ENCODE results near the gene THADA. TPM values are rescaled to one million over a fixed set of nuclear protein-coding genes. Genes with fewer than 3 reads are reported as not detected.
A peak's percentile ranks its signal among the peaks of the same experiment; 100 is the strongest.

Gene THADA
- polyA plus RNA-seq, 1 experiment, result 21.6 TPM

DNA sequence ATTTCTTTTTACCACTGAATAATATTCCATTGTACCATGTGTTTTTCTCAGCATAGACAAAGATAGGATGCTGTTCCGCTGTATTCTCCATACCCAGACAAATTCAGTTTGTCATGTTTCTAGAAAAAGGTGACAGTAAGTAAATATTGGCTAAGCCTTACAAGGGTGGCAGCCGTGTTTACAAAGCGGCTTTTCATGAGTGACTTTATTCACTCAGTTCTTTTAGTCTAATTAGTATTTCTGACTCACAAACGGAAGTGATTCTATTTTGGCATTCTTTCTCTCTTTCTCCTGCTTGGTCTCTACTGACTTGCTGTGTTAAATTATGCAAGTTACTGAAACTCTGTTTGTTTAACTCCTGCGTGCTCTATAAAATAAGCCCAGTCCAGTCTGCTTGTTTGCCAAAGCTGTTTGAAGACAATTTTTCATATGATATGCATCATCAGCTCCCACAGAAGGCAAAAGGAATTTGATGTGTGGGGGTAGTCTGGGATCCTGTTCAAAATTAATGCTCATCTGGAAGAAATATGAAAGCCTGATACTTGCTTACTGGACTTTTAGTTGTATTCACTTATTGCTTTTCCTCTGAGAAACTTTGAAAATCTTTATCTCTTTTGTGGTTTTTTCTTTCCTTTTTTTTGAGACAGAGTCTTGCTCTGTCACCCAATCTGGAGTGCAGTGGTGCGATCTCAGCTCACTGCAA, 38.9 kb upstream of the THADA start:
- Histone ChIP-seq H3K27me3 (ENCODE audit: control insufficient read depth, insufficient read depth, low read length) (peaks cover 9% of the 10 kb centered on the region), H3K36me3 (ENCODE audit: control insufficient read depth, insufficient read depth, low read length) (no peaks in the 10 kb centered on the region), H3K4me3 (ENCODE audit: low read depth, low read length) (no peak overlapping the region)
- peak; percentile 95 for DNase-seq (ENCODE audit: low read depth)
- POLR2A ChIA-PET, result no interaction called here
- TF ChIP-seq, protein P1, sequence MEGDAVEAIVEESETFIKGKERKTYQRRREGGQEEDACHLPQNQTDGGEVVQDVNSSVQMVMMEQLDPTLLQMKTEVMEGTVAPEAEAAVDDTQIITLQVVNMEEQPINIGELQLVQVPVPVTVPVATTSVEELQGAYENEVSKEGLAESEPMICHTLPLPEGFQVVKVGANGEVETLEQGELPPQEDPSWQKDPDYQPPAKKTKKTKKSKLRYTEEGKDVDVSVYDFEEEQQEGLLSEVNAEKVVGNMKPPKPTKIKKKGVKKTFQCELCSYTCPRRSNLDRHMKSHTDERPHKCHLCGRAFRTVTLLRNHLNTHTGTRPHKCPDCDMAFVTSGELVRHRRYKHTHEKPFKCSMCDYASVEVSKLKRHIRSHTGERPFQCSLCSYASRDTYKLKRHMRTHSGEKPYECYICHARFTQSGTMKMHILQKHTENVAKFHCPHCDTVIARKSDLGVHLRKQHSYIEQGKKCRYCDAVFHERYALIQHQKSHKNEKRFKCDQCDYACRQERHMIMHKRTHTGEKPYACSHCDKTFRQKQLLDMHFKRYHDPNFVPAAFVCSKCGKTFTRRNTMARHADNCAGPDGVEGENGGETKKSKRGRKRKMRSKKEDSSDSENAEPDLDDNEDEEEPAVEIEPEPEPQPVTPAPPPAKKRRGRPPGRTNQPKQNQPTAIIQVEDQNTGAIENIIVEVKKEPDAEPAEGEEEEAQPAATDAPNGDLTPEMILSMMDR (IDR thresholded peaks at IDR 0.05; ENCODE audit: insufficient read depth, low read depth, low read length), result no peak
- CTCF ChIA-PET, result interaction anchor here (0.6 to 2.3 kb wide), 3 partner anchors 15 to 30 kb away, joined by 3 to 5 read pairs (median 3); no protein-coding TSS in a partner anchor

DNA sequence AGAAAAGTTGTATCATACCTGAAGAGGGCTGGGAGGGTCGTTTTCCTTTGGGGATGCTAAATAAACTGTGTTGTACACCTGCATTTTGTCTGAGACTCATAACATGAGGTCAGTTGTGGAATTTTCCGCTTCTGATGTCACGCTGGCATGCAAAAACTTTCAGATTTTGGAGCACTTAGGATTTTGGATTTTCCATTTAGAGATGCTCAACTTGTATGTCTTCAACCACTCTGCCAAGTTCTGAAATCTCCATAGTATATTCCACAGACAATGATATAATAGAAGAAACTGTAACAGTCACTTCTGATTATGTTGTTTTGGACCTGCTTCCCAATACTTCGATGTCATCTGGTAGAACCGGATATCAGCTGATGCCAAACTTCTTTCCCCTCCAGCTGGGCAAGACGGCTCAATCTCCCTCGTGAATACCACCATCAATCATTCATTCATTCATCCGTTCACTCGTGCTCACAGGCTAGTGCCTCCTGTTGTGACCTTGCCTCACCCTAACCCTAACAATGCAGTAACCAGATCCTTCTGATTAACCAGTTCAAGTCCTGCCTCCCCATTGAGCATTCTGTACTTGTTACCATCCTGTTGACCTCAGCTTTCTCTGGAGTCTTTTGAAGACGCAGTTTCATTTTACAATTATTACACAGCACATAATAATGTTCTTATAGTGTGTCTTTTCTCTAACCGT, 35.9 kb upstream of the THADA start:
- POLR2A ChIA-PET, result no interaction called here
- peaks cover 12% of the 10 kb centered on the region for H3K27me3 ChIP-seq (ENCODE audit: control insufficient read depth, insufficient read depth, low read length)
- no peak overlapping the region for H3K4me3 ChIP-seq (ENCODE audit: low read depth, low read length)
- H3K36me3 ChIP-seq (ENCODE audit: control insufficient read depth, insufficient read depth, low read length), result no peaks in the 10 kb centered on the region
- no peak for DNase-seq (ENCODE audit: low read depth)
- TF ChIP-seq, protein P1 (IDR thresholded peaks at IDR 0.05; ENCODE audit: insufficient read depth, low read depth, low read length), result no peak
- CTCF ChIA-PET, result no interaction called here

DNA sequence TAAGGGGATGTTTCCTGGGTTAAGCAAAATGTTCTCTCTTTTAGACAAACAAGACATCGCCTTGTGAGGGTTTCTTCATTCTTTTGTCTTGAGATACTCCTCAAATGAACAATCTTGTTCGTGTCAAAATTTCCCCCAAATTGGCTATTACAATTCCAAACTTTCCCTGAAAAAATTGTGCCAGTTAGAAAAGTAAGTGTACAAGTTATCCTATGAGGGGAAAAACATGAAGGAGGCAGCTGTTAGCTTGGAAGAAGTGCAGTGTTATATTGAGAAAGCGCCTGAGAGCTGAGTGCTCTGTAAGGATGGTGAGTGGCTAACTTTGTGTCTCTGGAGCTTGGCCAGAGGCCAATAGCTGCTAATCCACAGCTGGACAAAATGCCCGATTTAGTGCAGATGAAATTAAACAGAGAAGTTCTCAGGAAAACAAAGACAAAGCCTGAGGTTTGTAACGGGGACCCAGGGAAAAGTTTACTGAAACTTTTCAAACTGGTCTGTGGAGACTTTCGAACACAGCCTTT, 27.2 kb upstream of the THADA start:
- no peak for DNase-seq (ENCODE audit: low read depth)
- TF ChIP-seq, protein P1 (IDR thresholded peaks at IDR 0.05; ENCODE audit: insufficient read depth, low read depth, low read length), result no peak
- Histone ChIP-seq H3K4me3 (ENCODE audit: low read depth, low read length) (no peak overlapping the region), H3K27me3 (ENCODE audit: control insufficient read depth, insufficient read depth, low read length) (peaks cover 10% of the 10 kb centered on the region), H3K36me3 (ENCODE audit: control insufficient read depth, insufficient read depth, low read length) (no peaks in the 10 kb centered on the region)
- POLR2A ChIA-PET, result no interaction called here
- CTCF ChIA-PET, result no interaction called here

DNA sequence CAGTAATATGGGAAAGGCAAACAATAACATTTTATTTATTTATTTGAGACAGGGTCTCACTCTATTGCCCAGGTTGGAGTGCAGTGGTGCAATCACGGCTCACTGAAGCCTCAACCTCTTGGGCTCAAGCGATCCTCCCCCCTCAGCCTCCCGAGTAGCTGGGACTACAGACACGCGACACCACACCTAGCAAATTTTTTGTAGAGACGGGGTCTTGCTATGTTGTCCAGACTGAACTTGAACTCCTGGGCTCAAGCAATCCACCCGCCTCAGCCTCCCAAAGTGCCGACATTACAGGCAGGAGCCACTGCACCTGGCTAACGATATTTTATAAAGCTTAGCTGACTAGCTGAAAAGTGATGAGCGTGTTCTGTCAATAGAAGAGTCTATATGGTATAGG, 23.7 kb upstream of the THADA start:
- H3K36me3 ChIP-seq (ENCODE audit: control insufficient read depth, insufficient read depth, low read length), result no peaks in the 10 kb centered on the region
- TF ChIP-seq, protein P1 (IDR thresholded peaks at IDR 0.05; ENCODE audit: insufficient read depth, low read depth, low read length), result no peak
- ChIA-PET CTCF (interaction anchor here (1.2 kb wide), 1 partner anchor 16 kb away, joined by 3 read pairs; no protein-coding TSS in a partner anchor), POLR2A (no interaction called here)
- H3K27me3 ChIP-seq (ENCODE audit: control insufficient read depth, insufficient read depth, low read length), result peaks cover 10% of the 10 kb centered on the region
- no peak overlapping the region for H3K4me3 ChIP-seq (ENCODE audit: low read depth, low read length)
- DNase-seq (ENCODE audit: low read depth), result no peak

DNA sequence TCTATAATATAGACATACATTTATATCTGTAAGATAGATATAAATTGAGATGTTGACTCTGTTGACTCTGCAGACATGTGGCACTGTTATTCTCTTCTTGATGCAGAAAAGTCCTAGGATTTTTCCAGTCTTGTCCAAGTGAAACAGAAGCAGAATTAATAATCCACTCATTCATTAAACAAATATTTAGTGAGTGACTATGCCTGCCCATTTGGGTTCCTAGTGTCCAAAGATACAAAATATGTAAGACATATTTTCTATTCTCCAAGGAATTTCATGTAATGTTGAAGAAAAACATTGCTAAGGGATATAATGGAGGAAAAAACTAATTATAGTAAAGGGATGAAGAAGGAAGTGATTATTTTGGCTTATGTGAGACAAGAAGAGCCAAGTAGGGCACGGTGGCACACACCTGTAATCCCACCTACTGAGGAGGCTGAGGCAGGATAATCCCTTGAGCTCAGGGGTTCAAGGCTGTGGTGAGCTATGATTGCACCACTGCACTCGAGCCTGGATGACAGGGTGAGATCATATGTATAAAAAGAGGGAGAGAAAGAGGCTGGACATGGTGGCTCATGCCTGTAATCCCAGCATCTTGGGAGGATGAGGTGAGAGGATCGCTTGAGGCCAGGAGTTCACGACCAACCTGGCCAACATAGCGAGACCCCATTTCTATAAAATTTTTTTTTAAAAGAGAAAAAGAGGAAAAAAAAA, 21.3 kb upstream of the THADA start:
- ChIA-PET POLR2A (no interaction called here), CTCF (no interaction called here)
- no peak overlapping the region for H3K4me3 ChIP-seq (ENCODE audit: low read depth, low read length)
- no peaks in the 10 kb centered on the region for H3K27me3 ChIP-seq (ENCODE audit: control insufficient read depth, insufficient read depth, low read length)
- DNase-seq (ENCODE audit: low read depth), result no peak
- no peaks in the 10 kb centered on the region for H3K36me3 ChIP-seq (ENCODE audit: control insufficient read depth, insufficient read depth, low read length)
- TF ChIP-seq, protein P1 (IDR thresholded peaks at IDR 0.05; ENCODE audit: insufficient read depth, low read depth, low read length), result no peak

All from BJ (cell line).